PC-3 (cell line): ENCODE data around the gene CDC45.

ENCODE experiments used
- EZH2 ChIP-seq: fragments of 300-600 bp; sonication (generic); IDR thresholded peaks from one replicate; pipeline ENCODE4 v1.6.1; 2017; ENCODE audit warnings: antibody characterized with exemption, mild to moderate bottlenecking, low read length; ENCODE audit not compliant: unreplicated experiment
- TF ChIP-seq, protein P1 (sequence below): fragments of 300-600 bp; sonication (generic); conservative IDR thresholded peaks from 2 replicates; pipeline ENCODE4 v1.5.1; 2017; ENCODE audit warnings: antibody characterized with exemption, low read depth, mild to moderate bottlenecking, low read length

DNA sequence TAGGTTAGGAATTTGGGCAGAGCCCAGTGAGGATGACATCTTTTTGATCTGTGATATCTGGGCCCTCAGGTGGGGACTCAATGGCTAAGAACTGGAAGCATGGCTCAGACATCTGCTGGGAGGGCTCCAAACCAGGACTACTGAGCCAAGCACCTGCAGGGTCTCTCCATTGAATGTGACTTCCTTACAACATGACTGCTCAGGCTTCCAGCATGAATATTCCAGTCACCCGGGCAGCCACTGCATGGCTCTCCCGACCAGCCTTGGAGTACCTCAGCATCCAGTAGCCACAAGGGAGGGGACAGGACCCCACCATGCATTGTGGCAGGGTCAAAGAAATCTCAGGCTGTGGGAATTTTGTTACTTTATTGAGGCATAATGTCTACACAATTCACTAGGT lies 8.6 kb downstream of the CDC45 start:
- TF ChIP-seq, protein P1, sequence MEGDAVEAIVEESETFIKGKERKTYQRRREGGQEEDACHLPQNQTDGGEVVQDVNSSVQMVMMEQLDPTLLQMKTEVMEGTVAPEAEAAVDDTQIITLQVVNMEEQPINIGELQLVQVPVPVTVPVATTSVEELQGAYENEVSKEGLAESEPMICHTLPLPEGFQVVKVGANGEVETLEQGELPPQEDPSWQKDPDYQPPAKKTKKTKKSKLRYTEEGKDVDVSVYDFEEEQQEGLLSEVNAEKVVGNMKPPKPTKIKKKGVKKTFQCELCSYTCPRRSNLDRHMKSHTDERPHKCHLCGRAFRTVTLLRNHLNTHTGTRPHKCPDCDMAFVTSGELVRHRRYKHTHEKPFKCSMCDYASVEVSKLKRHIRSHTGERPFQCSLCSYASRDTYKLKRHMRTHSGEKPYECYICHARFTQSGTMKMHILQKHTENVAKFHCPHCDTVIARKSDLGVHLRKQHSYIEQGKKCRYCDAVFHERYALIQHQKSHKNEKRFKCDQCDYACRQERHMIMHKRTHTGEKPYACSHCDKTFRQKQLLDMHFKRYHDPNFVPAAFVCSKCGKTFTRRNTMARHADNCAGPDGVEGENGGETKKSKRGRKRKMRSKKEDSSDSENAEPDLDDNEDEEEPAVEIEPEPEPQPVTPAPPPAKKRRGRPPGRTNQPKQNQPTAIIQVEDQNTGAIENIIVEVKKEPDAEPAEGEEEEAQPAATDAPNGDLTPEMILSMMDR, result no peak
- TF ChIP-seq EZH2, result no peak
